KMS-11 (cell line): ENCODE measurements around the gene RHEBL1.

ENCODE experiments used
- H2AFZ ChIP-seq: fragments of 200-600 bp; sonication (generic); 2 replicates; pipeline ENCODE4 v1.6.1; 2016; ENCODE audit warnings: antibody characterized with exemption, mixed run types, low read depth
- H3K27ac ChIP-seq: fragments of 200-600 bp; sonication (generic); 2 replicates; pipeline ENCODE4 v1.6.1; 2016; ENCODE audit warnings: mild to moderate bottlenecking, mixed run types
- H3K27me3 ChIP-seq: fragments of 200-600 bp; sonication (generic); 2 replicates; pipeline ENCODE4 v1.6.1; 2017; ENCODE audit warnings: mild to moderate bottlenecking, low read depth, mixed run types, moderate library complexity; ENCODE audit not compliant: insufficient read depth
- H3K36me3 ChIP-seq: fragments of 200-600 bp; sonication (generic); 2 replicates; pipeline ENCODE4 v1.6.1; 2017; ENCODE audit warnings: mild to moderate bottlenecking, mixed run types; ENCODE audit not compliant: insufficient read depth
- H3K4me1 ChIP-seq: fragments of 200-600 bp; sonication (generic); 2 replicates; pipeline ENCODE4 v1.6.1; 2016; ENCODE audit warnings: mild to moderate bottlenecking, low read depth, mixed run types; ENCODE audit not compliant: poor library complexity, severe bottlenecking
- H3K4me2 ChIP-seq: fragments of 200-600 bp; sonication (generic); 2 replicates; pipeline ENCODE4 v1.7.0; 2016; ENCODE audit warnings: mild to moderate bottlenecking, mixed run types
- H3K4me3 ChIP-seq: fragments of 200-600 bp; sonication (generic); IDR thresholded peaks from 2 replicates; pipeline ENCODE4 v1.6.1; 2017; ENCODE audit warnings: low read depth, low read length, mixed read lengths; ENCODE audit not compliant: insufficient read depth
- H3K79me2 ChIP-seq: fragments of 200-600 bp; sonication (generic); 2 replicates; pipeline ENCODE4 v1.6.1; 2016; ENCODE audit warnings: low read depth, mixed run types; ENCODE audit not compliant: insufficient read depth
- H3K9ac ChIP-seq: fragments of 200-600 bp; sonication (generic); 2 replicates; pipeline ENCODE4 v1.6.1; 2016; ENCODE audit warnings: mild to moderate bottlenecking, mixed run types
- H4K20me1 ChIP-seq: fragments of 200-600 bp; sonication (generic); 2 replicates; pipeline ENCODE4 v1.6.1; 2016; ENCODE audit warnings: mild to moderate bottlenecking, mixed run types; ENCODE audit not compliant: insufficient read depth
- CTCF ChIP-seq: fragments of 200-600 bp; sonication (generic); conservative IDR thresholded peaks from 2 replicates; pipeline ENCODE4 v1.6.1; 2017; ENCODE audit warnings: low read depth, mild to moderate bottlenecking, antibody characterized with exemption, low read length, moderate library complexity, mixed read lengths

RHEBL1 gene

GRCh38 chr12:49052451-49053208 lies 17.1 kb downstream of the RHEBL1 start:
- H3K36me3 ChIP-seq = peaks cover 21% of the 10 kb centered on the region; the same call in 1 of the 2 replicates
- no peak overlapping the region for H3K4me2 ChIP-seq

GRCh38 chr12:49051777-49052438 lies 17.9 kb downstream of the RHEBL1 start:
- no peak overlapping the region for H3K4me3 ChIP-seq

More at GRCh38 chr12:49052451-49053208, 17.1 kb downstream of the RHEBL1 start:
- Histone ChIP-seq H4K20me1 (peaks cover 25% of the 10 kb centered on the region), H3K4me1 (peaks cover 22% of the 10 kb centered on the region), H3K4me3 (no peak overlapping the region), H3K79me2 (peaks cover 32% of the 10 kb centered on the region), H3K27me3 (no peaks in the 10 kb centered on the region), H2AFZ (no peak overlapping the region), H3K27ac (no peak overlapping the region), H3K9ac (no peak overlapping the region)
- TF ChIP-seq CTCF = no peak

GRCh38 chr12:49051373-49051764 lies 18.4 kb downstream of the RHEBL1 start:
- H4K20me1 ChIP-seq = peaks cover 12% of the 10 kb centered on the region
- H3K79me2 ChIP-seq = peaks cover 20% of the 10 kb centered on the region; the same call in 1 of the 2 replicates

More at GRCh38 chr12:49051777-49052438, 17.9 kb downstream of the RHEBL1 start:
- peaks cover 21% of the 10 kb centered on the region; the same call in 1 of the 2 replicates for H3K36me3 ChIP-seq
- H3K27me3 ChIP-seq = no peaks in the 10 kb centered on the region
- H2AFZ ChIP-seq = no peak overlapping the region
- peaks cover 25% of the 10 kb centered on the region for H3K79me2 ChIP-seq
- H3K4me2 ChIP-seq = no peak overlapping the region
- TF ChIP-seq CTCF = no peak
- H4K20me1 ChIP-seq = peaks cover 18% of the 10 kb centered on the region
- no peak overlapping the region for H3K9ac ChIP-seq
- peaks cover 15% of the 10 kb centered on the region for H3K4me1 ChIP-seq
- H3K27ac ChIP-seq = no peak overlapping the region

More at GRCh38 chr12:49051373-49051764, 18.4 kb downstream of the RHEBL1 start:
- no peak for TF ChIP-seq CTCF
- H3K4me3 ChIP-seq = no peak overlapping the region
- no peak overlapping the region for H3K4me2 ChIP-seq
- H3K4me1 ChIP-seq = peaks cover 10% of the 10 kb centered on the region
- peaks cover 21% of the 10 kb centered on the region; the same call in 1 of the 2 replicates for H3K36me3 ChIP-seq
- H2AFZ ChIP-seq = no peak overlapping the region
- H3K9ac ChIP-seq = no peak overlapping the region
- no peak overlapping the region for H3K27ac ChIP-seq
- H3K27me3 ChIP-seq = no peaks in the 10 kb centered on the region
